Erythroblast (primary cell): ENCODE data around the gene THRB.

ENCODE experiments used
- GATA1 ChIP-seq: IDR thresholded peaks from 2 replicates; pipeline ENCODE4 v1.6.1; 2011; ENCODE audit warnings: low read depth, mild to moderate bottlenecking, control low read depth, low read length, moderate library complexity
- POLR2A ChIP-seq: IDR thresholded peaks from 2 replicates; pipeline ENCODE4 v1.6.1; 2011; ENCODE audit warnings: mild to moderate bottlenecking, low read length

DNA sequence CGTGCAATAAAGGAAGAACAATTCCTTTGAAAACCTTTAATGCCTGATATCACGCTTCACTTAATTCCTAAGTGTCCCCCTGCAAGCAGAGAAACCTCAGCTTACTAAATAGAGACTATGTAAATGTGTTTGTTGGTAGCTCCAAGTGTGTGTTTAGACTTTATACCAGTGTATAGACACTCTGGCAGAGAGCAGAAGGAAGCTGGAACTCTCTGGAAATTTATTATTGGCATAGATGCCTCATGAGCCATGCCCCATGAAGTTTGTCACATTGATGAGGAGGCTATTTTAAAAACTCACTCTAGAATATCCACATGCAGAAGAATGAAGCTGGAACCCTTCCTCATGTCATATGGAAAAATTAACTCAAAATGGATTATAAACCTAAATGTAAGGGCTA, 99.9 kb downstream of the THRB start:
- TF ChIP-seq POLR2A (no peak), GATA1 (no peak)
